ENCODE data around the gene GPHA2. TPM values are rescaled to one million over a fixed set of nuclear protein-coding genes. Genes with fewer than 3 reads are reported as not detected.

Gene GPHA2
- total RNA-seq, 1 donor from 2014 or later, result not detected

GRCh38 chr11:64915376-64915887 lies 20.3 kb downstream of the GPHA2 start:
- Histone ChIP-seq H3K4me1 (peaks cover 6 to 19% of the 10 kb centered on the region in 2 donors), H3K4me3 (peak overlapping the region; percentile 92 to 94), H3K27me3 (no peaks in the 10 kb centered on the region), H3K36me3 (peaks cover 37 to 41% of the 10 kb centered on the region in 2 donors), H3K27ac (peak overlapping the region; percentile 67 to 75), H3K9me3 (no peaks in the 10 kb centered on the region)
- TF ChIP-seq, protein P1, sequence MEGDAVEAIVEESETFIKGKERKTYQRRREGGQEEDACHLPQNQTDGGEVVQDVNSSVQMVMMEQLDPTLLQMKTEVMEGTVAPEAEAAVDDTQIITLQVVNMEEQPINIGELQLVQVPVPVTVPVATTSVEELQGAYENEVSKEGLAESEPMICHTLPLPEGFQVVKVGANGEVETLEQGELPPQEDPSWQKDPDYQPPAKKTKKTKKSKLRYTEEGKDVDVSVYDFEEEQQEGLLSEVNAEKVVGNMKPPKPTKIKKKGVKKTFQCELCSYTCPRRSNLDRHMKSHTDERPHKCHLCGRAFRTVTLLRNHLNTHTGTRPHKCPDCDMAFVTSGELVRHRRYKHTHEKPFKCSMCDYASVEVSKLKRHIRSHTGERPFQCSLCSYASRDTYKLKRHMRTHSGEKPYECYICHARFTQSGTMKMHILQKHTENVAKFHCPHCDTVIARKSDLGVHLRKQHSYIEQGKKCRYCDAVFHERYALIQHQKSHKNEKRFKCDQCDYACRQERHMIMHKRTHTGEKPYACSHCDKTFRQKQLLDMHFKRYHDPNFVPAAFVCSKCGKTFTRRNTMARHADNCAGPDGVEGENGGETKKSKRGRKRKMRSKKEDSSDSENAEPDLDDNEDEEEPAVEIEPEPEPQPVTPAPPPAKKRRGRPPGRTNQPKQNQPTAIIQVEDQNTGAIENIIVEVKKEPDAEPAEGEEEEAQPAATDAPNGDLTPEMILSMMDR (IDR thresholded peaks at IDR 0.05), result no peak
- DNase-seq (ENCODE audit: low spot score in 2 of 2), result no peak
- intact Hi-C loops (cut with DNase I), result loop anchor here (5.0 kb wide), 2 partner anchors 182 to 202 kb away; partner anchors contain the start of genes VPS51 and ZNHIT2

GRCh38 chr11:64914123-64914522 lies 21.6 kb downstream of the GPHA2 start:
- H3K4me1 ChIP-seq, result peaks cover 6 to 19% of the 10 kb centered on the region in 2 donors
- H3K27ac ChIP-seq, result no peak overlapping the region
- no peak for DNase-seq (ENCODE audit: low spot score in 2 of 2)
- peaks cover 50 to 54% of the 10 kb centered on the region in 2 donors for H3K36me3 ChIP-seq
- H3K4me3 ChIP-seq, result no peak overlapping the region
- TF ChIP-seq, protein P1 (IDR thresholded peaks at IDR 0.05), result no peak
- intact Hi-C loops (cut with DNase I), result no loop called here
- H3K27me3 ChIP-seq, result no peaks in the 10 kb centered on the region
- no peaks in the 10 kb centered on the region for H3K9me3 ChIP-seq

- intact Hi-C loops (cut with DNase I), result no loop called here
- Histone ChIP-seq H3K9me3 (no peaks in the 10 kb centered on the region), H3K4me3 (no peak overlapping the region), H3K27ac (no peak overlapping the region), H3K27me3 (no peaks in the 10 kb centered on the region), H3K36me3 (peaks cover 59 to 62% of the 10 kb centered on the region in 2 donors), H3K4me1 (peaks cover 6 to 17% of the 10 kb centered on the region in 2 donors)
- no peak for DNase-seq (ENCODE audit: low spot score in 2 of 2)
- TF ChIP-seq, protein P1 (IDR thresholded peaks at IDR 0.05), result no peak
Measured at GRCh38 chr11:64913171-64913727, 22.4 kb downstream of the GPHA2 start.

DNA sequence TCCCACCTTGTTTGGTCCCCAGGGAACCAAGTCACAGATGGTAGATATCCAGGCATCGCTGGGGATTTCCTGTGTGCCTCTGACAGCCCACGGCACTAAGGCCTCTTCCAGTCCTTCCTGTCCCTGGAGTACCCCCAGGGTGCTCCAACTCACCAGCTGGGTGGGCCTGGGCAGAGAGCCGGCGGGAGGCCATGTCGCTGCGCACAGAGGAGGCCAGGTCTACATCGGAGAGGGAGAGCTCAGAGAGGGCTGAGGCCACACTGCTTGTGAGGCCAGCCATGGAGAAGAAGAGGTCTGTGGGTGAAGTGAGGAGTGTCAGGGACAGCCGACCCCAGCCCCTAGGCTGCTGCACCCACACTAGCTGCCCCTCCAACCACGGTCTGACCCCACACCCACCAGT lies 24.0 kb downstream of the GPHA2 start:
- intact Hi-C loops (cut with DNase I), result no loop called here
- TF ChIP-seq, protein P1 (IDR thresholded peaks at IDR 0.05), result no peak
- Histone ChIP-seq H3K36me3 (peaks cover 75% of the 10 kb centered on the region in 2 donors), H3K27ac (no peak overlapping the region), H3K4me1 (peaks cover 6 to 13% of the 10 kb centered on the region in 2 donors), H3K4me3 (no peak overlapping the region), H3K9me3 (no peaks in the 10 kb centered on the region), H3K27me3 (no peaks in the 10 kb centered on the region)
- no peak for DNase-seq (ENCODE audit: low spot score in 2 of 2)

GRCh38 chr11:64911142-64911541 lies 24.6 kb downstream of the GPHA2 start:
- H3K36me3 ChIP-seq, result peaks cover 80% of the 10 kb centered on the region in 2 donors
- peaks cover 4 to 11% of the 10 kb centered on the region in 2 donors for H3K4me1 ChIP-seq
- H3K9me3 ChIP-seq, result no peaks in the 10 kb centered on the region
- no peaks in the 10 kb centered on the region for H3K27me3 ChIP-seq
- H3K4me3 ChIP-seq, result no peak overlapping the region
- DNase-seq (ENCODE audit: low spot score in 2 of 2), result no peak
- H3K27ac ChIP-seq, result no peak overlapping the region
- intact Hi-C loops (cut with DNase I), result no loop called here
- TF ChIP-seq, protein P1 (IDR thresholded peaks at IDR 0.05), result no peak
